ENCODE results near the gene XRCC6. TPM values are rescaled to one million over a fixed set of nuclear protein-coding genes. Genes with fewer than 3 reads are reported as not detected.
A peak's percentile ranks its signal among the peaks of the same experiment; 100 is the strongest.

Gene XRCC6
- polyA plus RNA-seq, 3 donors = 58.6 to 286 (median 267) TPM

- Mint-ChIP-seq H3K4me3 (no peak overlapping the region), H3K36me3 (peaks cover 76 to 96% of the 10 kb centered on the region in 2 donors)
Measured at GRCh38 chr22:41659941-41660340, 38.8 kb downstream of the XRCC6 start.

GRCh38 chr22:41660416-41660815 lies 39.3 kb downstream of the XRCC6 start:
- 96% methylated on average over 3 of the region's 3 CpGs for WGBS (ENCODE audit: insufficient coverage)
- Histone ChIP-seq H3K9me3 (replicated peaks in 1 of 2; ENCODE audit: control insufficient read depth in 1 of 2, insufficient read depth in 1 of 2, low read length in 2 of 2) (no peaks in the 10 kb centered on the region), H3K4me3 (replicated peaks in 1 of 3; ENCODE audit: low read depth in 2 of 3, low read length in 3 of 3) (no peak overlapping the region), H3K4me1 (ENCODE audit: control insufficient read depth in 1 of 2, insufficient read depth in 2 of 2, low read length in 2 of 2) (no peaks in the 10 kb centered on the region), H3K9ac (ENCODE audit: insufficient read depth, low read length, poor library complexity, severe bottlenecking) (no peak overlapping the region), H4K20me1 (ENCODE audit: insufficient read depth, low read length) (no peaks in the 10 kb centered on the region), H3K4me2 (replicated peaks; ENCODE audit: extremely low read depth, low read length, poor library complexity, severe bottlenecking) (no peak overlapping the region), H3K36me3 (replicated peaks in 1 of 2; ENCODE audit: control insufficient read depth in 1 of 2, insufficient read depth in 2 of 2, low read length in 2 of 2) (peaks cover 92 to 100% of the 10 kb centered on the region in 2 donors), H3K27ac (ENCODE audit: low read depth in 1 of 2, low read length in 2 of 2) (no peak overlapping the region), H3K27me3 (ENCODE audit: control insufficient read depth in 2 of 2, insufficient read depth in 2 of 2, low read length in 2 of 2) (no peaks in the 10 kb centered on the region), H2AFZ (ENCODE audit: insufficient read depth, low read depth, low read length, poor library complexity, severe bottlenecking) (no peak overlapping the region), H3K79me2 (ENCODE audit: insufficient read depth, low read length) (no peaks in the 10 kb centered on the region)
- no peak for DNase-seq
- peak overlapping the region in 4 of 7 donors; percentile 2 to 47 (median 14) for H3K27ac Mint-ChIP-seq
- H3K9me3 Mint-ChIP-seq = no peaks in the 10 kb centered on the region
- H3K27me3 Mint-ChIP-seq (ENCODE audit: low read depth in 3 of 3) = no peaks in the 10 kb centered on the region
- H3K4me1 Mint-ChIP-seq = no peaks in the 10 kb centered on the region
- H3K36me3 Mint-ChIP-seq = peaks cover 78 to 96% of the 10 kb centered on the region in 2 donors
- TF ChIP-seq CTCF (IDR thresholded peaks at IDR 0.05) = no peak
- H3K4me3 Mint-ChIP-seq = no peak overlapping the region
- intact Hi-C loops (cut with micrococcal nuclease) = no loop called here

More at GRCh38 chr22:41659941-41660340, 38.8 kb downstream of the XRCC6 start:
- Histone ChIP-seq H3K9me3 (replicated peaks in 1 of 2; ENCODE audit: control insufficient read depth in 1 of 2, insufficient read depth in 1 of 2, low read length in 2 of 2) (no peaks in the 10 kb centered on the region), H3K9ac (ENCODE audit: insufficient read depth, low read length, poor library complexity, severe bottlenecking) (no peak overlapping the region), H3K4me2 (replicated peaks; ENCODE audit: extremely low read depth, low read length, poor library complexity, severe bottlenecking) (no peak overlapping the region), H3K27me3 (ENCODE audit: control insufficient read depth in 2 of 2, insufficient read depth in 2 of 2, low read length in 2 of 2) (no peaks in the 10 kb centered on the region), H3K27ac (ENCODE audit: low read depth in 1 of 2, low read length in 2 of 2) (no peak overlapping the region), H3K4me3 (replicated peaks in 1 of 3; ENCODE audit: low read depth in 2 of 3, low read length in 3 of 3) (no peak overlapping the region), H3K79me2 (ENCODE audit: insufficient read depth, low read length) (no peaks in the 10 kb centered on the region), H4K20me1 (ENCODE audit: insufficient read depth, low read length) (no peaks in the 10 kb centered on the region), H3K36me3 (replicated peaks in 1 of 2; ENCODE audit: control insufficient read depth in 1 of 2, insufficient read depth in 2 of 2, low read length in 2 of 2) (peaks cover 91 to 100% of the 10 kb centered on the region in 2 donors), H3K4me1 (ENCODE audit: control insufficient read depth in 1 of 2, insufficient read depth in 2 of 2, low read length in 2 of 2) (no peaks in the 10 kb centered on the region), H2AFZ (ENCODE audit: insufficient read depth, low read depth, low read length, poor library complexity, severe bottlenecking) (no peak overlapping the region)
- Mint-ChIP-seq H3K4me1 (no peaks in the 10 kb centered on the region), H3K27ac (peak overlapping the region in 2 of 7 donors; percentile 27 to 47), H3K9me3 (no peaks in the 10 kb centered on the region), H3K27me3 (ENCODE audit: low read depth in 3 of 3) (no peaks in the 10 kb centered on the region)
- no peak for DNase-seq
- intact Hi-C loops (cut with micrococcal nuclease) = no loop called here
- no peak for TF ChIP-seq CTCF (IDR thresholded peaks at IDR 0.05)
- WGBS (ENCODE audit: insufficient coverage) = no CpG with 5 or more reads among the region's 1 CpG
